K562 (cell line): Measurements from ENCODE around the gene OBSL1. TPM values are rescaled to one million over a fixed set of nuclear protein-coding genes. Genes with fewer than 3 reads are reported as not detected.
A peak's percentile ranks its signal among the peaks of the same experiment; 100 is the strongest.

Source experiments
- ATAC-seq: fragments of 200-7000 bp; cut with Tn5 transposase; 3 replicates; pipeline ENCODE4 v1.9.1; 2020; ENCODE audit warnings: moderate library complexity
- BruUV-seq: library from RNA; stranded (reverse); fragments of 400-500 nt; replicated peaks from 2 replicates; lab custom pipeline; 2021; lab: Mats Ljungman, UMichigan
- CTCF ChIA-PET: fragments of 300-600 bp; formaldehyde crosslinking; extraction: SDS; loops from one replicate; lab custom pipeline; 2021; ENCODE audit warnings: low intra/inter-chr PET ratio; lab: Yijun Ruan, JAX
- POLR2A ChIA-PET: fragments of 300-600, 350-650 bp; sonication (Branson Sonifier 250); formaldehyde crosslinking; extraction: SDS; loops from one replicate; lab custom pipeline; 2021; ENCODE audit warnings: antibody characterized with exemption, inconsistent platforms; lab: Yijun Ruan, JAX
- DNase-seq, 4 experiments: peaks; one replicate each; pipeline versions ENCODE4 v3.0.0 to v3.0.0-alpha.2; 2011 to 2018; ENCODE audit warnings: low spot score in 3 of 4, mixed read lengths in 3 of 4; ENCODE audit errors: extremely low read depth in 1 of 4
- FAIRE-seq: peaks from 2 replicates; lab custom pipeline; 2011; peaks lifted over from hg19 to GRCh38; lab: Jason Lieb, UNC
- H2AFZ ChIP-seq: 2 replicates; pipeline ENCODE4 v1.6.0; 2011; ENCODE audit warnings: low read depth, low read length, control low read depth, inconsistent platforms
- H3K27ac ChIP-seq: fragments of 200-600 bp; 3 replicates; pipeline ENCODE4 v1.8.0; 2011; ENCODE audit warnings: low read depth, mild to moderate bottlenecking, control low read depth, inconsistent platforms, low read length, moderate library complexity, mixed read lengths; ENCODE audit errors: extremely low read depth
- H3K27me3 ChIP-seq, 2 experiments: fragments of 300-600 bp in 1 of 2; 2 replicates in 1 of 2; 3 replicates in 1 of 2; pipeline versions ENCODE4 v1.6.0 to v1.8.0; 2011; ENCODE audit warnings: inconsistent platforms in 2 of 2, low read length in 2 of 2, mild to moderate bottlenecking in 1 of 2, mixed read lengths in 1 of 2, moderate library complexity in 1 of 2; ENCODE audit not compliant: control insufficient read depth in 2 of 2, insufficient read depth in 2 of 2
- H3K36me3 ChIP-seq: fragments of 300-600 bp; 3 replicates; pipeline ENCODE4 v1.8.0; 2011; ENCODE audit warnings: mild to moderate bottlenecking, low read length, inconsistent platforms; ENCODE audit not compliant: control insufficient read depth, insufficient read depth
- H3K4me1 ChIP-seq, 2 experiments: fragments of 200-600 bp in 1 of 2; replicated peaks in 1 of 2; 2 replicates in 1 of 2; 3 replicates in 1 of 2; pipeline versions ENCODE4 v1.5.1 to v1.8.0; 2011; ENCODE audit warnings: inconsistent platforms in 2 of 2, low read length in 2 of 2, mild to moderate bottlenecking in 1 of 2, mixed read lengths in 1 of 2, moderate library complexity in 1 of 2; ENCODE audit not compliant: control insufficient read depth in 2 of 2, insufficient read depth in 2 of 2
- H3K4me2 ChIP-seq: 2 replicates; pipeline ENCODE4 v1.6.1; 2011; ENCODE audit warnings: low read length, control low read depth, inconsistent platforms, mixed read lengths; ENCODE audit not compliant: insufficient read depth
- H3K4me3 ChIP-seq: fragments of 200-600 bp; sonication (generic), shearing (Covaris generic); 2 replicates; pipeline ENCODE4 v1.5.1; 2016; ENCODE audit warnings: control low read depth, inconsistent platforms
- H3K79me2 ChIP-seq: fragments of 200-600 bp; 3 replicates; pipeline ENCODE4 v1.8.0; 2011; ENCODE audit warnings: low read length, inconsistent platforms; ENCODE audit not compliant: control insufficient read depth, insufficient read depth
- H3K9ac ChIP-seq, 2 experiments: 2 replicates each; pipeline versions ENCODE4 v1.6.0 to v1.6.1; 2011; ENCODE audit warnings: low read depth in 2 of 2, low read length in 2 of 2, control low read depth in 1 of 2, inconsistent platforms in 1 of 2, mild to moderate bottlenecking in 1 of 2, mixed read lengths in 1 of 2; ENCODE audit not compliant: insufficient read depth in 1 of 2
- H3K9me1 ChIP-seq: one replicate; pipeline ENCODE4 v1.6.0; 2011; ENCODE audit warnings: inconsistent platforms, mild to moderate bottlenecking, low read length, moderate library complexity; ENCODE audit not compliant: control insufficient read depth, insufficient read depth
- H3K9me3 ChIP-seq: replicated peaks from 2 replicates; pipeline ENCODE4 v1.5.1; 2011; ENCODE audit warnings: low read depth, low read length, inconsistent platforms; ENCODE audit not compliant: control insufficient read depth, insufficient read depth
- H4K20me1 ChIP-seq: replicated peaks from 2 replicates; pipeline ENCODE4 v1.6.1; 2011; ENCODE audit warnings: low read length, inconsistent platforms, mixed read lengths; ENCODE audit not compliant: control insufficient read depth, insufficient read depth
- ATF6 ChIP-seq: sonication (generic); formaldehyde crosslinking; IDR thresholded peaks from 2 replicates; pipeline ENCODE4 v1.4.0; 2020; ENCODE audit warnings: mild to moderate bottlenecking, missing genetic modification reagents
- CTCF ChIP-seq, 3 experiments: IDR thresholded peaks in 2 of 3; conservative IDR thresholded peaks in 1 of 3; 2 replicates each; pipeline ENCODE4 v1.5.1; 2011 to 2012; ENCODE audit warnings: low read length in 3 of 3, mild to moderate bottlenecking in 3 of 3, control low read depth in 2 of 3, improper control_type of control experiment in 1 of 3, inconsistent platforms in 1 of 3, low read depth in 1 of 3, mixed read lengths in 1 of 3, moderate library complexity in 1 of 3; ENCODE audit not compliant: insufficient read depth in 2 of 3
- FOXK1 ChIP-seq: sonication (generic); formaldehyde crosslinking; IDR thresholded peaks from 2 replicates; pipeline ENCODE4 v1.8.0; 2022; ENCODE audit warnings: missing genetic modification reagents, mild to moderate bottlenecking, borderline replicate concordance
- GATAD2B ChIP-seq: fragments of 450-650 bp; IDR thresholded peaks from 2 replicates; pipeline ENCODE4 v1.6.1; 2017; ENCODE audit warnings: mild to moderate bottlenecking, borderline replicate concordance
- POLR2A ChIP-seq: fragments of 450-650 bp; conservative IDR thresholded peaks from 2 replicates; pipeline ENCODE4 v1.6.1; 2016
- POLR2G ChIP-seq: fragments of 200-400 bp; formaldehyde crosslinking; IDR thresholded peaks from 2 replicates; pipeline ENCODE4 v1.6.1; 2017; ENCODE audit warnings: low read depth, mild to moderate bottlenecking, antibody characterized with exemption, low read length, moderate library complexity
- RBFOX2 ChIP-seq: fragments of 200-400 bp; formaldehyde crosslinking; IDR thresholded peaks from 2 replicates; pipeline ENCODE4 v1.6.1; 2017; ENCODE audit warnings: low read depth, mild to moderate bottlenecking, low read length, moderate library complexity
- SAP30 ChIP-seq: fragments of 200-600 bp; sonication (generic); IDR thresholded peaks from 2 replicates; pipeline ENCODE4 v1.6.1; 2012; ENCODE audit warnings: borderline replicate concordance, low read depth, mild to moderate bottlenecking, moderate library complexity, low read length, control low read depth, inconsistent platforms; ENCODE audit not compliant: insufficient read depth, poor library complexity, severe bottlenecking
- ZFX ChIP-seq: sonication (generic); formaldehyde crosslinking; IDR thresholded peaks from 2 replicates; pipeline ENCODE4 v1.8.0; 2022; ENCODE audit warnings: mild to moderate bottlenecking, missing genetic modification reagents, moderate library complexity
- ZNF184 ChIP-seq: sonication (generic); formaldehyde crosslinking; IDR thresholded peaks from 2 replicates; pipeline ENCODE4 v1.5.0; 2020; ENCODE audit warnings: missing genetic modification reagents
- WGBS: fragments of 100-300 bp; shearing (Covaris generic); methylation state at CpG from one replicate; pipeline ENCODE4 v1.1.6; 2016; ENCODE audit warnings: low coverage, mixed read lengths; ENCODE audit not compliant: insufficient coverage; ENCODE audit errors: missing lambda C conversion rate; 5-methylcytosine and 5-hydroxymethylcytosine counted together
- in situ Hi-C: fragments of 300-500 bp; cut with MboI; formaldehyde crosslinking; loops from 4 replicates; pipeline ENCODE4 v1.15.0; 2018; ENCODE audit warnings: inconsistent platforms, mixed read lengths
- intact Hi-C: fragments of 100-400 bp; cut with micrococcal nuclease; formaldehyde crosslinking; loops from 2 replicates; pipeline ENCODE4 v1.14.2; 2022
- polyA plus RNA-seq, 8 experiments: library from polyadenylated mRNA; depleted of rRNA in 4 of 8; stranded (reverse) in 5 of 8; unstranded in 3 of 8; fragments of >200 nt; fragmentation: Nextera tagmentation in 2 of 8; fragmentation: Illumina TruSeq in 1 of 8; extraction: Ambion mirVana in 2 of 8; extraction: Trizol in 1 of 8; gene quantifications; 2 replicates each; pipeline versions ENCODE4 v1.2.1 to v1.2.3, GENCODE V29; 2011 to 2014; ENCODE audit warnings: inconsistent platforms in 1 of 8, missing spikeins in 1 of 8
- total RNA-seq, 7 experiments: library from RNA; depleted of rRNA in 6 of 7; stranded (reverse); fragments of >200 nt in 6 of 7; fragmentation: Illumina TruSeq in 2 of 7; extraction: Trizol in 2 of 7; gene quantifications; 2 replicates each; pipeline versions ENCODE4 v1.2.1 to v1.2.3, GENCODE V29; 2011 to 2021; ENCODE audit warnings: low replicate concordance in 1 of 7

Gene OBSL1
- total and polyA plus RNA-seq, 9 of the 15 experiments (the other 6 are each of a cell fraction or from before 2014, with no cell fraction given): 1.2 to 26.6 (median 8.6) TPM

- POLR2A ChIA-PET: no interaction called here
- no peaks in the 10 kb centered on the region for H3K9me3 ChIP-seq
- peaks cover 17% of the 10 kb centered on the region for H3K79me2 ChIP-seq
- in situ Hi-C loops (loop anchor here (5.0 to 10.0 kb wide), 2 partner anchors 99 to 152 kb away; no protein-coding TSS in a partner anchor), intact Hi-C loops (loop anchor here (2.0 to 5.0 kb wide), 2 partner anchors 84 to 184 kb away; partner anchors contain the start of gene SLC4A3)
- peak overlapping the region; percentile 83 for H3K4me3 ChIP-seq
- no TSS peak for BruUV-seq
- no peaks in the 10 kb centered on the region for H3K9me1 ChIP-seq
- peak overlapping the region; percentile 75 for H3K4me2 ChIP-seq
- H4K20me1 ChIP-seq: peaks cover 14% of the 10 kb centered on the region; the same call in 1 of the 2 replicates
- peak overlapping the region; percentile 64 to 94 for H3K9ac ChIP-seq
- FAIRE-seq: no peak
- H3K36me3 ChIP-seq: peaks cover 32% of the 10 kb centered on the region; the same call in 2 of the 3 replicates
- peak; percentile 23 to 55 (median 42) for DNase-seq
- WGBS: 0% methylated on average over 20 of the region's 66 CpGs
- H3K4me1 ChIP-seq: peaks cover 0 to 61% of the 10 kb centered on the region in 2 experiments; a peak in 3 of 5 replicates
- H3K27ac ChIP-seq: peak overlapping the region; percentile 74
- CTCF ChIA-PET: interaction anchor here (0.7 to 3.8 kb wide), 3 partner anchors 100 to 147 kb away, joined by 3 to 80 read pairs (median 22); no protein-coding TSS in a partner anchor
- peak; percentile 78 for ATAC-seq
- H2AFZ ChIP-seq: 0 out of 2 replicates have a peak overlapping the region, but pooled peaks have one; percentile 54
- no peaks in the 10 kb centered on the region for H3K27me3 ChIP-seq
- peak; percentile 74 for TF ChIP-seq ZFX (CRISPR knock-in tag)
- TF ChIP-seq POLR2G: peak; percentile 84
- no peak for TF ChIP-seq FOXK1 (CRISPR knock-in tag)
- TF ChIP-seq POLR2A: 0 out of 2 replicates have a peak, but pooled peaks have one; percentile 45
- TF ChIP-seq GATAD2B: no peak
- TF ChIP-seq RBFOX2: peak; percentile 84
- no peak for TF ChIP-seq ZNF184 (CRISPR knock-in tag)
- TF ChIP-seq SAP30: peak; percentile 39
- 0 out of 2 replicates have a peak, but pooled peaks have one; percentile 74 for TF ChIP-seq ATF6 (CRISPR knock-in tag)
- TF ChIP-seq CTCF (IDR thresholded peaks at IDR 0.05 in 2 of 3, conservative IDR thresholded peaks at IDR 0.05 in 1 of 3; ENCODE audit: insufficient read depth in 2 of 3, low read depth in 1 of 3, low read length in 3 of 3): peak in 1 of 3 experiments; percentile 5; a peak in 1 of 6 replicates
Observed at GRCh38 chr2:219542931-219543595, 28.3 kb downstream of the OBSL1 start.
